Measurements from ENCODE around the gene ATP23.
A peak's percentile ranks its signal among the peaks of the same experiment; 100 is the strongest.

ATP23 gene

DNA sequence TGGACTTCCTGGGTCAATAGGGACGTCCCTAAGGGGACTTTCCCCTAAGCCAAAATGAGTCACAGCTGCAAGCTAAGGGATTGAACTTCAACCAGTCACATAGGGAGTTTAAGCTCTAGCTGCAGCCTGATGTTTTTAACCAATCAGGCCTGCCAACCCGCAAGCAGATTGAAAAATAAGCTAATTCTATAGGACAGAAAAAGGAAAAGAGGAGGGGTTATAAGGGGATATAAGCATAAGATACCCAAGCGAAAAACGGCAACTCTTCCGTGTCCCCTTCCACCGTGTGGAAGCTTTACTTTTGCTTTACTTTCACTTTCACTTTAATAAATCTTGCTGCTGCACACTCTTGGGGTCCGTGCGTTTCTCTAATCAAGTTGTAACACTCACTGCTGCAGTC lies 24.4 kb downstream of the ATP23 start:
- no peak for DNase-seq (ENCODE audit: low spot score)
- TF ChIP-seq CTCF (IDR thresholded peaks at IDR 0.05; ENCODE audit: borderline replicate concordance, control extremely low read depth, extremely low read depth, insufficient read depth, missing control alignments) = no peak
- in situ Hi-C loops (cut with MboI; ENCODE audit: low sequenced_read_pairs, unreplicated experiment) = no loop called here

DNA sequence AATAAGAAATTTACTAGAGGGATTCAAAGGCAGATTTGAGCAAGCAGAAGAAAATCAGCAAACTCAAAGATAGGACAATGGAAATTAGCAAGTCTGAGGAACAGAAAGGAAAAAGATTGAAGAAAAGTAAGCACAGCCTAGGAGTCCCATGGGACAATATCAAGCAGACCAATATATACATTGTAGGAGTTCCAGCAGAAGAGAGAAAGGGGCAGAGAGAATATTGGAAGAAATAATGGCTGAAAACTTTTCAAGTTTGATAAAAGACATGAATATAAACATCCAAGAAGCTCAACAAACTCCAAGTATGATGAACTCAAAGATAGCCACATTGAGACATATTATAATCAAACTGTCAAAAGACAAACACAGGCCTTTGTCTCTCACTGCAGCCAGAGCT lies 25.2 kb downstream of the ATP23 start:
- in situ Hi-C loops (cut with MboI; ENCODE audit: low sequenced_read_pairs, unreplicated experiment) = no loop called here
- no peak for DNase-seq (ENCODE audit: low spot score)
- no peak for TF ChIP-seq CTCF (IDR thresholded peaks at IDR 0.05; ENCODE audit: borderline replicate concordance, control extremely low read depth, extremely low read depth, insufficient read depth, missing control alignments)

GRCh38 chr12:57983146-57983857 lies 41.9 kb downstream of the ATP23 start:
- DNase-seq (ENCODE audit: low spot score) = no peak
- in situ Hi-C loops (cut with MboI; ENCODE audit: low sequenced_read_pairs, unreplicated experiment) = no loop called here
- peak; percentile 16 for TF ChIP-seq CTCF (IDR thresholded peaks at IDR 0.05; ENCODE audit: borderline replicate concordance, control extremely low read depth, extremely low read depth, insufficient read depth, missing control alignments)

DNA sequence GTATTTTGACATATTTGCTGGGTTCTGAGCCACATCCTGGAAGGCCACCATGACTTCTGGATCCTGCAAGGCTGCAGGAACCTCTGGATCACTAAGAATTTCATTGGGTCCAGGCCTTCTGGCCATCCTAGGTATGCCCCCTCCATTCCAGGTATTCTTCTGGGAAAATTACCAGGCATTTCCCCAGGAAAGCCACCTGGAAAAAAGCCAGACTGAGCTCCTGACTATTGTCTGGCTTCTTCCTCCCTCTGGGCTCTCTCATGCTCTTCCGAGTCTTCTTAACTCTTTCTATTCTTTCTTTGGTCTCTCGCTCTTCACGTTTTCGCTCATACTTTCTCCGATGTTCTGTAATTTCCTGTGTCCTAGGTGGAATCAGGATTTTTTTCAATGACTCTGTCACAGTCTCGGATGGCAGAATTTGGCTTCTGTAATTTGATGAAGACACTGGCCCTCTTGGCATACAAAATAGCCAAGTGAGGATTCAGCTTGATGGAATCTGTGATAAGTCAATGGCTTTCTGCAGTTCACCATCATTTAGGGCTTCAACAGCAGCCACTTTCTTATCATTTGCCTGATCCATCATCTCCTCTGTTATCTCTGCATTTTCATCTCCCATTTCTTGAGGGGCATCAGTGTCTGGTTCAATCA lies 42.6 kb downstream of the ATP23 start:
- no peak for DNase-seq (ENCODE audit: low spot score)
- in situ Hi-C loops (cut with MboI; ENCODE audit: low sequenced_read_pairs, unreplicated experiment) = no loop called here
- no peak for TF ChIP-seq CTCF (IDR thresholded peaks at IDR 0.05; ENCODE audit: borderline replicate concordance, control extremely low read depth, extremely low read depth, insufficient read depth, missing control alignments)

DNA sequence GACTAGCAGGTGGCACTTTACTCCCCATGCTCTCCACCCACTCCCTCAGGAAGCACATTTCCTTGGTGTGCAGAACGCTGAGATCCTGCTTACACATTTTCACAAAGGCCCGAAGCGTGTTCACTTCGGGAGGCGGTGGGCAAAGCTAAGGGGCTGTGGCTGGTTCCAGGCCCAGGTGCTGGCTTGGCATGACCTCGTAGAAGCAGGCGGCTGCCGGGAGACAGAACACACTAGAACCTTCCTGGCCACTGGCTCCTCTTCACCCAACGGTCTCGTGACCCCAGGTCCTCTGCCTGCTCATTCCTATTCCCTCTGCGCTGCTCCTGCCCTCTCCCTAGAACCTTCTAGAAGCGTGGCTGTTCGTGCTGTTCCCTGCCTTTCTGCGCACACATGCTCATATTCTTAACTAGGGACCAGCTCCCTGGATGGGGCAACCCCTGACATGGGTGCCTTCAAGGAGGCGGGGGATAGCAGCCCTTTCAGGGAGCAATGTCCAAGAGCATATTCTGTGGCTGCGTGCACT lies 43.3 kb downstream of the ATP23 start:
- no peak for DNase-seq (ENCODE audit: low spot score)
- no peak for TF ChIP-seq CTCF (IDR thresholded peaks at IDR 0.05; ENCODE audit: borderline replicate concordance, control extremely low read depth, extremely low read depth, insufficient read depth, missing control alignments)
- in situ Hi-C loops (cut with MboI; ENCODE audit: low sequenced_read_pairs, unreplicated experiment) = no loop called here

DNA sequence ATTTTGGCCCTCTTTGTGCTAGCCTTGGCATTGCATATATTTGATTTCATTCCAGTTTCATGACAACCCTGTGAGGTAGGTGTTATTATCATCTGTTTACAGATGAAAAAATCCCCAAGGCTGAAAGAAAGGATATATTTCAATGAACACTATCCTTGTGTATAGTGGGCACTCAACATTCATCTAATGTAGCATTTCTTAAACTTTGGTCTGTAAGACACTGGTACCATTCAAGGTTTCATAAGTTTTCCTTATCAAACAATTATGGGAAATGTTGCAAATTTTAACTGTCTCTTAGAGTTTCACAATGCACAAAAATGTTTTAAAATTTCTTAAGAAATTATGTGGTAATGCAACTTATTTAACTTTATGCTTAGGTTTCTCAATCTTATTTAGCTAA lies 44.3 kb downstream of the ATP23 start:
- TF ChIP-seq CTCF (IDR thresholded peaks at IDR 0.05; ENCODE audit: borderline replicate concordance, control extremely low read depth, extremely low read depth, insufficient read depth, missing control alignments) = no peak
- in situ Hi-C loops (cut with MboI; ENCODE audit: low sequenced_read_pairs, unreplicated experiment) = no loop called here
- DNase-seq (ENCODE audit: low spot score) = no peak

All from GM13976 (cell line).